ENCODE measurements around the gene USP17L11.
"Not testable (repeated sequence)": the region's sequence is repeated elsewhere in the genome, so short reads cannot be mapped to it uniquely, and the experiment has no call there.

- TF ChIP-seq, protein P1, sequence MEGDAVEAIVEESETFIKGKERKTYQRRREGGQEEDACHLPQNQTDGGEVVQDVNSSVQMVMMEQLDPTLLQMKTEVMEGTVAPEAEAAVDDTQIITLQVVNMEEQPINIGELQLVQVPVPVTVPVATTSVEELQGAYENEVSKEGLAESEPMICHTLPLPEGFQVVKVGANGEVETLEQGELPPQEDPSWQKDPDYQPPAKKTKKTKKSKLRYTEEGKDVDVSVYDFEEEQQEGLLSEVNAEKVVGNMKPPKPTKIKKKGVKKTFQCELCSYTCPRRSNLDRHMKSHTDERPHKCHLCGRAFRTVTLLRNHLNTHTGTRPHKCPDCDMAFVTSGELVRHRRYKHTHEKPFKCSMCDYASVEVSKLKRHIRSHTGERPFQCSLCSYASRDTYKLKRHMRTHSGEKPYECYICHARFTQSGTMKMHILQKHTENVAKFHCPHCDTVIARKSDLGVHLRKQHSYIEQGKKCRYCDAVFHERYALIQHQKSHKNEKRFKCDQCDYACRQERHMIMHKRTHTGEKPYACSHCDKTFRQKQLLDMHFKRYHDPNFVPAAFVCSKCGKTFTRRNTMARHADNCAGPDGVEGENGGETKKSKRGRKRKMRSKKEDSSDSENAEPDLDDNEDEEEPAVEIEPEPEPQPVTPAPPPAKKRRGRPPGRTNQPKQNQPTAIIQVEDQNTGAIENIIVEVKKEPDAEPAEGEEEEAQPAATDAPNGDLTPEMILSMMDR (IDR thresholded peaks at IDR 0.05; ENCODE audit: low read depth, low read length): not testable (repeated sequence)
- TF ChIP-seq POLR2A (IDR thresholded peaks at IDR 0.05; ENCODE audit: extremely low read depth, insufficient read length): not testable (repeated sequence)
- TF ChIP-seq, protein P2, sequence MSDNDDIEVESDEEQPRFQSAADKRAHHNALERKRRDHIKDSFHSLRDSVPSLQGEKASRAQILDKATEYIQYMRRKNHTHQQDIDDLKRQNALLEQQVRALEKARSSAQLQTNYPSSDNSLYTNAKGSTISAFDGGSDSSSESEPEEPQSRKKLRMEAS (IDR thresholded peaks at IDR 0.05; ENCODE audit: low read depth, low read length): not testable (repeated sequence)
Observed at GRCh38 chr4:9230249-9230648, 15.0 kb downstream of the USP17L11 start.

Measured in NB4 (cell line).